Colonic mucosa (tissue), 4 donors: ENCODE measurements around the gene CLEC18B. TPM values are rescaled to one million over a fixed set of nuclear protein-coding genes. Genes with fewer than 3 reads are reported as not detected.

Source experiments
- DNase-seq: peaks from one replicate; pipeline ENCODE4 v3.0.0-alpha.2; 2020
- H3K27ac ChIP-seq: fragments of 200-600 bp; one replicate; pipeline ENCODE4 v1.8.0; 2021
- H3K27me3 ChIP-seq: fragments of 200-600 bp; one replicate; pipeline ENCODE4 v1.8.0; 2021
- H3K36me3 ChIP-seq: fragments of 200-600 bp; one replicate; pipeline ENCODE4 v1.8.0; 2021
- H3K4me1 ChIP-seq: fragments of 200-600 bp; one replicate; pipeline ENCODE4 v1.8.0; 2021; ENCODE audit warnings: mild to moderate bottlenecking
- H3K4me3 ChIP-seq: fragments of 200-600 bp; one replicate; pipeline ENCODE4 v1.8.0; 2021
- H3K9ac ChIP-seq, 2 donors: one replicate each; pipeline ENCODE4 v1.7.0; 2013; ENCODE audit warnings: control low read depth in 2 of 2, low read depth in 2 of 2, low read length in 2 of 2
- H3K9me3 ChIP-seq: fragments of 200-600 bp; one replicate; pipeline ENCODE4 v1.8.0; 2021
- CTCF ChIP-seq: fragments of 200-600 bp; IDR thresholded peaks from one replicate; pipeline ENCODE4 v1.8.0; 2022; ENCODE audit warnings: antibody characterized with exemption, mild to moderate bottlenecking
- intact Hi-C: fragments of 100-400 bp; cut with DNase I; formaldehyde crosslinking; loops from one replicate; pipeline ENCODE4 v1.14.1; 2022
- total RNA-seq, 2 donors: library from RNA; stranded (reverse); fragmentation: NEBNext Ultra II Directional in 1 of 2; extraction: Animal tissue kit (Norgen Biotek cat#: 25700) in 1 of 2; gene quantifications; one replicate each; pipeline ENCODE4 v1.2.1, GENCODE V29; 2021
- donor health status: healthy.
- donor health status: DM: no; HTN: no; CAD: no.
- donor health status: DM: no; HTN: no; CAD: no.

CLEC18B gene
- total RNA-seq, 2 donors from 2014 or later = 1.6 to 1.9 TPM

GRCh38 chr16:74465281-74465680 lies 44.0 kb upstream of the CLEC18B start:
- no peak for DNase-seq
- Histone ChIP-seq H3K27ac (no peak overlapping the region), H3K9ac (no peak overlapping the region), H3K4me3 (no peak overlapping the region), H3K4me1 (no peaks in the 10 kb centered on the region), H3K36me3 (peaks cover 27% of the 10 kb centered on the region), H3K9me3 (no peaks in the 10 kb centered on the region), H3K27me3 (no peaks in the 10 kb centered on the region)
- TF ChIP-seq CTCF = no peak
- intact Hi-C loops = no loop called here

- Histone ChIP-seq H3K4me1 (no peaks in the 10 kb centered on the region), H3K27me3 (no peaks in the 10 kb centered on the region), H3K4me3 (no peak overlapping the region), H3K27ac (no peak overlapping the region), H3K36me3 (peaks cover 20% of the 10 kb centered on the region), H3K9me3 (no peaks in the 10 kb centered on the region), H3K9ac (no peak overlapping the region)
- no peak for DNase-seq
- intact Hi-C loops = no loop called here
- no peak for TF ChIP-seq CTCF
Observed at GRCh38 chr16:74463888-74464287, 42.6 kb upstream of the CLEC18B start.

GRCh38 chr16:74462361-74462760 lies 41.1 kb upstream of the CLEC18B start:
- H3K27ac ChIP-seq = no peak overlapping the region
- no peak overlapping the region for H3K4me3 ChIP-seq
- H3K27me3 ChIP-seq = no peaks in the 10 kb centered on the region
- intact Hi-C loops = no loop called here
- peaks cover 24% of the 10 kb centered on the region for H3K36me3 ChIP-seq
- no peak overlapping the region for H3K9ac ChIP-seq
- no peaks in the 10 kb centered on the region for H3K9me3 ChIP-seq
- TF ChIP-seq CTCF = no peak
- H3K4me1 ChIP-seq = no peaks in the 10 kb centered on the region
- no peak for DNase-seq

GRCh38 chr16:74461826-74462225 lies 40.5 kb upstream of the CLEC18B start:
- no peaks in the 10 kb centered on the region for H3K27me3 ChIP-seq

GRCh38 chr16:74460542-74460941 lies 39.3 kb upstream of the CLEC18B start:
- no peak for DNase-seq
- Histone ChIP-seq H3K4me3 (no peak overlapping the region), H3K36me3 (peaks cover 19% of the 10 kb centered on the region), H3K9me3 (no peaks in the 10 kb centered on the region), H3K27ac (no peak overlapping the region), H3K4me1 (no peaks in the 10 kb centered on the region), H3K9ac (no peak overlapping the region), H3K27me3 (no peaks in the 10 kb centered on the region)
- intact Hi-C loops = no loop called here
- no peak for TF ChIP-seq CTCF

More at GRCh38 chr16:74461826-74462225, 40.5 kb upstream of the CLEC18B start:
- no peak for DNase-seq
- Histone ChIP-seq H3K27ac (no peak overlapping the region), H3K9me3 (no peaks in the 10 kb centered on the region), H3K36me3 (peaks cover 24% of the 10 kb centered on the region), H3K9ac (no peak overlapping the region), H3K4me1 (no peaks in the 10 kb centered on the region), H3K4me3 (no peak overlapping the region)
- intact Hi-C loops = no loop called here
- TF ChIP-seq CTCF = no peak

- Histone ChIP-seq H3K9me3 (no peaks in the 10 kb centered on the region), H3K27ac (no peak overlapping the region), H3K27me3 (no peaks in the 10 kb centered on the region), H3K4me1 (no peaks in the 10 kb centered on the region), H3K36me3 (peaks cover 16% of the 10 kb centered on the region), H3K4me3 (no peak overlapping the region), H3K9ac (no peak overlapping the region)
- intact Hi-C loops = no loop called here
- no peak for TF ChIP-seq CTCF
- DNase-seq = no peak
Observed at GRCh38 chr16:74456290-74456625, 35.0 kb upstream of the CLEC18B start.
